Endothelial cell (in vitro differentiated cells): ENCODE results near the gene SAMD4B. TPM values are rescaled to one million over a fixed set of nuclear protein-coding genes. Genes with fewer than 3 reads are reported as not detected.

ENCODE experiments used
- DNase-seq: peaks from one replicate; pipeline ENCODE4 v3.0.0; 2021; ENCODE audit warnings: low spot score
- H3K27ac Mint-ChIP-seq: one replicate; pipeline ENCODE4 v1.8.0; 2021; ENCODE audit warnings: mixed read lengths, inconsistent platforms; ENCODE audit not compliant: unreplicated experiment
- H3K27me3 Mint-ChIP-seq: one replicate; pipeline ENCODE4 v1.8.0; 2021; ENCODE audit warnings: mild to moderate bottlenecking, moderate library complexity, mixed read lengths, inconsistent platforms; ENCODE audit not compliant: unreplicated experiment
- H3K36me3 Mint-ChIP-seq: one replicate; pipeline ENCODE4 v1.8.0; 2021; ENCODE audit warnings: mild to moderate bottlenecking, low read depth, mixed read lengths, inconsistent platforms; ENCODE audit not compliant: unreplicated experiment
- H3K4me1 Mint-ChIP-seq: one replicate; pipeline ENCODE4 v1.8.0; 2021; ENCODE audit warnings: mild to moderate bottlenecking, mixed read lengths, inconsistent platforms; ENCODE audit not compliant: unreplicated experiment
- H3K4me3 Mint-ChIP-seq: one replicate; pipeline ENCODE4 v1.8.0; 2021; ENCODE audit warnings: mild to moderate bottlenecking, mixed read lengths, inconsistent platforms; ENCODE audit not compliant: unreplicated experiment
- H3K9me3 Mint-ChIP-seq: one replicate; pipeline ENCODE4 v1.8.0; 2021; ENCODE audit warnings: mixed read lengths, inconsistent platforms; ENCODE audit not compliant: unreplicated experiment
- total RNA-seq: library from RNA; stranded (reverse); fragmentation: NEBNext Ultra II Directional; extraction: Animal tissue kit (Norgen Biotek cat#: 25700); gene quantifications from one replicate; pipeline ENCODE4 v1.2.1, GENCODE V29; 2021; ENCODE audit not compliant: unreplicated experiment
- TF ChIP-seq, protein P1 (sequence below): fragments of 200-600 bp; sonication (generic); IDR thresholded peaks from one replicate; pipeline ENCODE4 v1.5.0; 2021; ENCODE audit warnings: antibody characterized with exemption; ENCODE audit not compliant: unreplicated experiment

The SAMD4B gene
- total RNA-seq, 1 donor from 2014 or later = 127 TPM

DNA sequence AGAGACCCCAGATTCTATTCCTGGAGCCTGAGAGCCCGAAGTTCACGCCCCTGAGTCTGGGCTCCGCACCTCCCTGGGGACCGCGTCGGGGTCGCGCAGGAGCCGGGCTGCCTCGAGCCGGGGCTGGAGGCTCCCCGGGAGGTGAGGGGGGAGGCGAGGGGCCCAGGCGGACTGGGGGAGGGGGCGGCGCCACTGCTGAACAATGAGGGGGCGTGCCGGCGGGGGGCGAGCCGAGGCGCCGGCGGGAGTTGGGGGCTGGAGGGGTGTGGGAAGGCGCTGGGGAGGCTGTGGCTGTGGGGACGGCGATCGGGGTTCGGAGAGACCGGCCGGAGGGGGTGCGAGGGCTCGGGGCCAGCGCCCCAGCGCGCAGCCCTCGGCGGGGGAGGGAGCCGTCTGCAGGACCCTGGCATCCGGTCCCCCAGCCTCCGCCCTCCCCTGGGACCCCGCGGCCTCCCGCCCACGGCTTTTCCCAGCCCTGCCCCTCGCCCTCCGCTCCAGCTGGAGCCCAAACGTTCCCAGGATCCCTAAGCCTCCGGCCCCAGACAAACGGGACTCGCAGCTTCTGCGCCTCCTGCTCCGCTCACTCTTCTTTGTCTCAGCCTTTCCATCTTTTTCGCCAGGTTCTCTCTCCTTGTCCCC is 71.2 kb downstream of the SAMD4B start:
- Mint-ChIP-seq H3K27me3 (peaks cover 30% of the 10 kb centered on the region), H3K4me3 (peak overlapping the region; percentile 99), H3K4me1 (peaks cover 36% of the 10 kb centered on the region), H3K27ac (peak overlapping the region; percentile 95), H3K36me3 (peaks cover 22% of the 10 kb centered on the region), H3K9me3 (no peaks in the 10 kb centered on the region)
- peak; percentile 70 for DNase-seq
- TF ChIP-seq, protein P1, sequence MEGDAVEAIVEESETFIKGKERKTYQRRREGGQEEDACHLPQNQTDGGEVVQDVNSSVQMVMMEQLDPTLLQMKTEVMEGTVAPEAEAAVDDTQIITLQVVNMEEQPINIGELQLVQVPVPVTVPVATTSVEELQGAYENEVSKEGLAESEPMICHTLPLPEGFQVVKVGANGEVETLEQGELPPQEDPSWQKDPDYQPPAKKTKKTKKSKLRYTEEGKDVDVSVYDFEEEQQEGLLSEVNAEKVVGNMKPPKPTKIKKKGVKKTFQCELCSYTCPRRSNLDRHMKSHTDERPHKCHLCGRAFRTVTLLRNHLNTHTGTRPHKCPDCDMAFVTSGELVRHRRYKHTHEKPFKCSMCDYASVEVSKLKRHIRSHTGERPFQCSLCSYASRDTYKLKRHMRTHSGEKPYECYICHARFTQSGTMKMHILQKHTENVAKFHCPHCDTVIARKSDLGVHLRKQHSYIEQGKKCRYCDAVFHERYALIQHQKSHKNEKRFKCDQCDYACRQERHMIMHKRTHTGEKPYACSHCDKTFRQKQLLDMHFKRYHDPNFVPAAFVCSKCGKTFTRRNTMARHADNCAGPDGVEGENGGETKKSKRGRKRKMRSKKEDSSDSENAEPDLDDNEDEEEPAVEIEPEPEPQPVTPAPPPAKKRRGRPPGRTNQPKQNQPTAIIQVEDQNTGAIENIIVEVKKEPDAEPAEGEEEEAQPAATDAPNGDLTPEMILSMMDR = no peak

DNA sequence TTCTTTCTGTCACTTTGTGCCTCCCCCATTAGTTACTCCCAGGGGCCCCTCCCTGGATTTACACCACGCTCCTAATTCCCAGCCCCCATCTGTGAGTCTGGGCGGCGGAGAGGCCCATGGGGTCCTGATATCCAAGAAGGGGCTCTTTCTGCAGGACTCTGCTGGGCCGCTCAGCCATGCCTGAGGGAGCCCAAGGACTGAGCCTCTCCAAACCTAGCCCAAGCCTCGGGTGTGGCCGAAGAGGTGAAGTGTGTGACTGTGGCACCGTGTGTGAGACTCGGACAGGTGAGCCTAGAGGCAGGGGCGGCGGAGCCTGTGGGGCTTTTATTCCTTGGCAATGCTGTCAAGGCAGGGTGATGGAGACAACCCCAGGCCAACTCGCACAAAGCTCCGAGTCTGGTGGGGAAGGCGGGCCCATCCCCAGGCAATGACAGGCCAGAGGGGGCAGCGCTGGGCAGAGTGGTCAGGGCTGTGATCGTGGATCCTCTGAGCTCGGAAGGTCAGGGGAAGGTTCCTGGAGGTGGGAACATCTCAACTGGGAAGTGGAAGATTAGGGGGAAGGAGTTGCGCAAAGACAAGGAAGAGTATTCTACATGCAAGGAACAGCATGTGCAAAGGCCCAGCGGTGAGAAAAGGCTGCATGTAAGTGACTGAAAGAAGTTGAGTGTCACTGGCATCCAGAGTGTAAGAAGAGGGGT is 71.8 kb downstream of the SAMD4B start:
- Mint-ChIP-seq H3K27ac (peak overlapping the region; percentile 95), H3K4me1 (peaks cover 30% of the 10 kb centered on the region), H3K4me3 (peak overlapping the region; percentile 99)

DNA sequence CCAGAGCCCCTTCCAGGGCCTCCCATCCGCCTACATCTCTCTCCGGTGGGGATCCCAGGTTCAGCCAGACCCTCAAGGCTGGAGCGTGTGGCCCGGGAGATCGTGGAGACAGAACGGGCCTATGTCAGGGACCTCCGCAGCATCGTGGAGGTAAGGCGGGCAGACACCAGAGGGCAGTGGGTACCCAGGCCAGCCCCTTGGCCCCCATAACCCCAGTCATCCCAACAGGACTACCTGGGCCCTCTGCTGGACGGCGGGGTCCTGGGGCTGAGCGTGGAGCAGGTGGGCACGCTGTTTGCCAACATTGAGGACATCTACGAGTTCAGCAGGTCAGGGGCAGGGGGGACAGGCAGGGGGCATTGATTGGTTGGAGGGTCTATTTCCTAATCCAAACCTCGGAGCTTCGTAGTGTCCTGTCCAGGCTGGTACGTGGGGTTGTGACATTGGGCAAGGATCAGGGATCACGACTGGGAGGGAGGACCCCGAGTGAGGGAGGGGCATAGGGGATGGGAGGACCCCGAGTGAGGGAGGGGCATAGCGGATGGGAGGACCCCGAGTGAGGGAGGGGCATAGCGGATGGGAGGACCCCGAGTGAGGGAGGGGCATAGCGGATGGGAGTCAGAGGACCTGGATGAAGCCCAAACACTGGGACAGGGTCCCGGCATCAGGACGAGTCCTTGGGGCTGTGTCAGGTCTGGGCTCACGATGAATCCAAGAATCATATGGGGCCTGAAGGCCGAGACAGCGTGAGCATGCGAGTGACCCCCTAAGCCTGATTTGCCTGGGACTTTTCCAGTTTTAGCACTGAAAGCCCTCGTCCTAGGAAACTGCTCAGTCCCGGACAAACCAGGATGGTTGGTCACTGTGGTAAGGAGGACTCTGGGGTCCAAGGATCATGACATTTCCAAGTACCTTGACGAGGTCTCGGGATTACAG is 73.2 kb downstream of the SAMD4B start:
- H3K36me3 Mint-ChIP-seq = peaks cover 33% of the 10 kb centered on the region
- peaks cover 26% of the 10 kb centered on the region for H3K27me3 Mint-ChIP-seq
- H3K4me1 Mint-ChIP-seq = peaks cover 29% of the 10 kb centered on the region
- peak overlapping the region; percentile 67 for H3K4me3 Mint-ChIP-seq
- no peak overlapping the region for H3K27ac Mint-ChIP-seq
- H3K9me3 Mint-ChIP-seq = no peaks in the 10 kb centered on the region
- no peak for DNase-seq
- TF ChIP-seq, protein P1 = no peak

More for the DNA sequence above, 71.8 kb downstream of the SAMD4B start:
- H3K36me3 Mint-ChIP-seq = peaks cover 27% of the 10 kb centered on the region
- DNase-seq = peak; percentile 55
- no peaks in the 10 kb centered on the region for H3K9me3 Mint-ChIP-seq
- TF ChIP-seq, protein P1 = peak; percentile 13
- peaks cover 26% of the 10 kb centered on the region for H3K27me3 Mint-ChIP-seq

DNA sequence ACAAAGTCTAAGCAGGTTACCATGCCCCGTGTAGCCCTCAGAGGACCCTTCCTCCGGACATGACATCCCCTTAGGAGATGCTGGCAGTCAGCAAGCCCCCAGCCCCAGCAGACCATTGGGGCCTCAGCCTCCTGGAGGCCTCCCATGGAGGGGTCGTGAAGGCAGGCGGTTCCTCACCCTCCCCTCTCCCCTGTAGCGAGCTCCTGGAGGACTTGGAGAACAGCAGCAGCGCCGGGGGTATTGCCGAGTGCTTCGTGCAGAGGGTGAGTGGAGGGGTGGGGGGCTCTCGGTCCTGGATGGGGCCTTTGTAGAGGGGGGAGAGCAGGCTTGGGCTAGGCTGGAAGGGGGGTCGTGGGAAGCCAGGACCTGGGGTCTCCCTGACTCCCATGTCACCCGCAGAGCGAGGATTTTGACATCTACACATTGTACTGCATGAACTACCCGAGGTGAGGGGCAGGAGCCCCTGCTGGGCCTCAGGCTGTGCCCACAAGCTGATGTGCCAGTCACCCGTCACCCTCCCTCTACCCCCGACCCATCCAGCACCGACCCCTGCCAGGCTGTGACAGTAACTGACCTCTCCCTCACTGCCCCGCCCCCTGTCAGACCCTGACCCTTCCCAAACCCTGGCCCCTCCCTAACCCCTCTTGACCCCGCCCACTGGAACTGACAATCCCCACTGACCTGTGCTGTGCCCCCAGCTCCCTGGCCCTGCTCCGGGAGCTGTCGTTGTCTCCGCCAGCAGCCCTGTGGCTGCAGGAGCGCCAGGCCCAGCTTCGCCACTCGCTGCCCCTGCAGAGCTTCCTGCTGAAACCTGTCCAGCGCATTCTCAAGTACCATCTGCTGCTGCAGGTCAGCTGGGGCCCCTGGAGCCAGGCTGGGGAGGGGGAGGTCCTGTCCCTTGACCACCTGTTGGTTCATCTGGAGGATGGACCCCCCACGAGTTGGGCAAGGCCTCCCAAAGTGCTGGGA is 74.2 kb downstream of the SAMD4B start:
- H3K27ac Mint-ChIP-seq = no peak overlapping the region
- peaks cover 35% of the 10 kb centered on the region for H3K36me3 Mint-ChIP-seq
- peaks cover 18% of the 10 kb centered on the region for H3K4me1 Mint-ChIP-seq
- H3K4me3 Mint-ChIP-seq = no peak overlapping the region
- peaks cover 22% of the 10 kb centered on the region for H3K27me3 Mint-ChIP-seq
- no peaks in the 10 kb centered on the region for H3K9me3 Mint-ChIP-seq
- no peak for DNase-seq
- TF ChIP-seq, protein P1 = no peak
